HepG2 (cell line): Measurements from ENCODE around the gene EPB41L5. TPM values are rescaled to one million over a fixed set of nuclear protein-coding genes. Genes with fewer than 3 reads are reported as not detected.

Experiments
- ATAC-seq: fragments of 200-7000 bp; cut with Tn5 transposase; 3 replicates; pipeline ENCODE4 v1.9.1; 2020; ENCODE audit warnings: mild to moderate bottlenecking, moderate library complexity
- BruUV-seq: library from RNA; stranded (reverse); fragments of 400-500 nt; replicated peaks from 2 replicates; lab custom pipeline; 2021; lab: Mats Ljungman, UMichigan
- CTCF ChIA-PET: fragments of 300-600 bp; formaldehyde crosslinking; extraction: SDS; loops from one replicate; lab custom pipeline; 2021; ENCODE audit warnings: low total read pairs, inconsistent platforms, low intra/inter-chr PET ratio; lab: Yijun Ruan, JAX
- POLR2A ChIA-PET: fragments of 350-600 bp; sonication (Branson Sonifier 250); formaldehyde crosslinking; loops from one replicate; lab custom pipeline; 2020; ENCODE audit warnings: antibody characterized with exemption, inconsistent platforms; lab: Yijun Ruan, JAX
- DNase-seq: peaks from one replicate; pipeline ENCODE4 v3.0.0-alpha.2; 2015; ENCODE audit warnings: low spot score
- FAIRE-seq: peaks from 3 replicates; lab custom pipeline; 2011; peaks lifted over from hg19 to GRCh38; lab: Jason Lieb, UNC
- H2AFZ ChIP-seq: one replicate; pipeline ENCODE4 v1.6.1; 2011; ENCODE audit warnings: low read length, inconsistent platforms
- H3K27ac ChIP-seq: fragments of 300-600 bp; 3 replicates; pipeline ENCODE4 v1.8.0; 2011; ENCODE audit warnings: mixed run types, mild to moderate bottlenecking, mixed read lengths, low read length, inconsistent platforms; ENCODE audit not compliant: insufficient read depth; ENCODE audit errors: extremely low read length
- H3K27me3 ChIP-seq, 2 experiments: fragments of 200-600 bp in 1 of 2; 2 replicates in 1 of 2; 3 replicates in 1 of 2; pipeline versions ENCODE4 v1.6.0 to v1.8.0; 2011; ENCODE audit warnings: low read length in 2 of 2, mild to moderate bottlenecking in 2 of 2, moderate library complexity in 2 of 2, inconsistent platforms in 1 of 2; ENCODE audit not compliant: insufficient read depth in 2 of 2, control insufficient read depth in 1 of 2
- H3K36me3 ChIP-seq, 2 experiments: fragments of 200-600 bp in 1 of 2; replicated peaks in 1 of 2; 2 replicates in 1 of 2; 3 replicates in 1 of 2; pipeline versions ENCODE4 v1.5.1 to v1.8.0; 2011; ENCODE audit warnings: low read length in 2 of 2, inconsistent platforms in 1 of 2; ENCODE audit not compliant: insufficient read depth in 2 of 2, control insufficient read depth in 1 of 2
- H3K4me1 ChIP-seq: 2 replicates; pipeline ENCODE4 v1.5.1; 2012; ENCODE audit warnings: low read length, inconsistent platforms; ENCODE audit not compliant: insufficient read depth
- H3K4me2 ChIP-seq: 2 replicates; pipeline ENCODE4 v1.6.0; 2011; ENCODE audit warnings: low read depth, low read length, inconsistent platforms
- H3K4me3 ChIP-seq, 3 experiments: fragments of 200-600 bp in 1 of 3; sonication (generic), shearing (Covaris generic) in 1 of 3; replicated peaks in 1 of 3; 2 replicates each; pipeline ENCODE4 v1.5.1; 2011 to 2016; ENCODE audit warnings: low read length in 3 of 3, inconsistent platforms in 2 of 3, low read depth in 2 of 3, mild to moderate bottlenecking in 2 of 3, control low read depth in 1 of 3, mixed read lengths in 1 of 3; ENCODE audit not compliant: insufficient read depth in 1 of 3
- H3K79me2 ChIP-seq: one replicate; pipeline ENCODE4 v1.6.1; 2011; ENCODE audit warnings: low read length, inconsistent platforms; ENCODE audit not compliant: insufficient read depth
- H3K9ac ChIP-seq: 2 replicates; pipeline ENCODE4 v1.6.0; 2011; ENCODE audit warnings: mild to moderate bottlenecking, low read depth, low read length, inconsistent platforms; ENCODE audit not compliant: insufficient read depth
- H3K9me3 ChIP-seq: 2 replicates; pipeline ENCODE4 v1.5.1; 2012; ENCODE audit warnings: mild to moderate bottlenecking, low read length
- H4K20me1 ChIP-seq: 2 replicates; pipeline ENCODE4 v1.6.0; 2011; ENCODE audit warnings: inconsistent platforms, mild to moderate bottlenecking, low read length, moderate library complexity; ENCODE audit not compliant: insufficient read depth
- GLI4 ChIP-seq: sonication (generic); formaldehyde crosslinking; IDR thresholded peaks from 2 replicates; pipeline ENCODE4 v1.5.1; 2020; ENCODE audit warnings: missing genetic modification reagents, mild to moderate bottlenecking, moderate library complexity, borderline replicate concordance
- JUN ChIP-seq: sonication (generic); formaldehyde crosslinking; IDR thresholded peaks from 2 replicates; pipeline ENCODE4 v1.4.0; 2020; ENCODE audit warnings: mild to moderate bottlenecking, missing genetic modification reagents
- MATR3 ChIP-seq: sonication (generic); formaldehyde crosslinking; IDR thresholded peaks from 2 replicates; pipeline ENCODE4 v1.4.0; 2020; ENCODE audit warnings: missing genetic modification reagents
- NR2F2 ChIP-seq: IDR thresholded peaks from 2 replicates; pipeline ENCODE4 v1.6.1; 2012; ENCODE audit warnings: low read depth, inconsistent platforms, borderline replicate concordance
- SNRNP70 ChIP-seq: fragments of 200-400 bp; formaldehyde crosslinking; IDR thresholded peaks from 2 replicates; pipeline ENCODE4 v1.6.1; 2017; ENCODE audit warnings: mild to moderate bottlenecking, low read depth, low read length, moderate library complexity
- SYNCRIP ChIP-seq: fragments of 200-400 bp; formaldehyde crosslinking; IDR thresholded peaks from 2 replicates; pipeline ENCODE4 v1.6.1; 2018; ENCODE audit warnings: mild to moderate bottlenecking, low read depth, low read length; ENCODE audit not compliant: insufficient read depth
- ZBTB1 ChIP-seq: sonication (generic); formaldehyde crosslinking; IDR thresholded peaks from 2 replicates; pipeline ENCODE4 v1.4.0; 2020; ENCODE audit warnings: missing genetic modification reagents, borderline replicate concordance
- ZBTB21 ChIP-seq: sonication (generic); formaldehyde crosslinking; IDR thresholded peaks from 2 replicates; pipeline ENCODE4 v1.4.0; 2020; ENCODE audit warnings: missing genetic modification reagents
- ZNF121 ChIP-seq: sonication (generic); formaldehyde crosslinking; IDR thresholded peaks from 2 replicates; pipeline ENCODE4 v1.5.0; 2020; ENCODE audit warnings: mild to moderate bottlenecking, missing genetic modification reagents
- ZNF136 ChIP-seq: sonication (generic); formaldehyde crosslinking; IDR thresholded peaks from 2 replicates; pipeline ENCODE4 v1.8.1; 2022; ENCODE audit warnings: low read depth, mild to moderate bottlenecking, moderate library complexity, missing genetic modification reagents
- ZNF567 ChIP-seq: sonication (generic); formaldehyde crosslinking; IDR thresholded peaks from 2 replicates; pipeline ENCODE4 v1.8.1; 2023; ENCODE audit warnings: mild to moderate bottlenecking, missing genetic modification reagents, borderline replicate concordance
- ZNF770 ChIP-seq: sonication (generic); formaldehyde crosslinking; IDR thresholded peaks from 2 replicates; pipeline ENCODE4 v1.5.0; 2020; ENCODE audit warnings: mild to moderate bottlenecking, missing genetic modification reagents
- WGBS: methylation state at CpG from one replicate; pipeline ENCODE4 v1.1.6; 2017; ENCODE audit warnings: low lambda C conversion rate; 5-methylcytosine and 5-hydroxymethylcytosine counted together
- in situ Hi-C: cut with HindIII; loops from 2 replicates; pipeline ENCODE4 v1.10.0; 2017; ENCODE audit warnings: low pct_unique_long_range_greater_than_20kb; ENCODE audit not compliant: extremely low pct_ligation_motif_present
- intact Hi-C: fragments of 100-400 bp; cut with micrococcal nuclease; formaldehyde crosslinking; loops from one replicate; pipeline ENCODE4 v1.10.0; 2022; ENCODE audit not compliant: unreplicated experiment
- polyA plus RNA-seq, 8 experiments: library from polyadenylated mRNA; depleted of rRNA in 3 of 8; stranded (reverse) in 7 of 8; unstranded in 1 of 8; fragments of >200 nt; fragmentation: Illumina TruSeq in 4 of 8; extraction: Trizol in 4 of 8; gene quantifications; 2 replicates each; pipeline versions ENCODE4 v1.2.1 to v1.2.3, GENCODE V29; 2011 to 2016; ENCODE audit warnings: low read depth in 4 of 8, missing spikeins in 1 of 8, mixed read lengths in 1 of 8; ENCODE audit not compliant: insufficient read depth in 1 of 8
- total RNA-seq, 5 experiments: library from RNA; depleted of rRNA; stranded (reverse); fragments of >200 nt; fragmentation: Illumina TruSeq; extraction: Trizol; gene quantifications; 2 replicates each; pipeline ENCODE4 v1.2.3, GENCODE V29; 2016; ENCODE audit warnings: low read depth in 1 of 5
- TF ChIP-seq, protein P1 (sequence below): sonication (generic); formaldehyde crosslinking; IDR thresholded peaks from 2 replicates; pipeline ENCODE4 v1.4.0; 2020; ENCODE audit warnings: missing genetic modification reagents; ENCODE audit errors: not compliant biosample characterization
- TF ChIP-seq, protein P2 (sequence below): sonication (generic); formaldehyde crosslinking; IDR thresholded peaks from 2 replicates; pipeline ENCODE4 v1.4.0; 2020; ENCODE audit warnings: missing genetic modification reagents, mild to moderate bottlenecking, borderline replicate concordance

The EPB41L5 gene
- total and polyA plus RNA-seq, 2 of the 13 experiments (the other 11 are each of a cell fraction or from before 2014, with no cell fraction given) = 40.5 to 47.5 TPM

DNA sequence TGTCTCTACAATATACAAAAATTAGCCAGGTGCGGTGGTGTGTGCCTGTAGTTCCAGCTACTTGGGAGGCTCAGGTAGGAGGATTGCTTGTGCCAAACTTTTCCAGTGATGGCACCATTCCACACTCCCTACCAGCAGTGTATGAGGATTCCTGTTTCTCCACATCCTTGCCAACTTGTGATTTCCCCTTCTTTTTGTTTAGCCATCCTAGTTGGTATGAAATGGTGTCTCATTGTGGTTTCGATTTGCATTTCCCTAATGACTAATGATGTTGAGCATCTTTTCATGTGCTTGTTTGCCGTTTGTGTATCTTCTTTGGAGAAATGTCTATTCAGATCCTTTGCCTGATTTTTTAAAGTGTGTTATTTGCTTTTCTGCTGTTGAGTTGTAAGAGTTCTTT is 41.0 kb downstream of the EPB41L5 start:
- BruUV-seq = no TSS peak
- H3K36me3 ChIP-seq = peaks cover 0 to 16% of the 10 kb centered on the region in 2 experiments; a peak in 3 of 5 replicates
- FAIRE-seq = no peak
- H3K4me2 ChIP-seq = no peak overlapping the region
- H3K27ac ChIP-seq = no peak overlapping the region
- TF ChIP-seq NR2F2 = no peak
- no peak for ATAC-seq
- ChIA-PET POLR2A (no interaction called here), CTCF (no interaction called here)
- H3K27me3 ChIP-seq = no peaks in the 10 kb centered on the region
- no peak overlapping the region for H3K4me3 ChIP-seq
- in situ Hi-C loops (no loop called here), intact Hi-C loops (no loop called here)
- no peaks in the 10 kb centered on the region for H3K9me3 ChIP-seq
- no peak overlapping the region for H3K9ac ChIP-seq
- H4K20me1 ChIP-seq = no peaks in the 10 kb centered on the region
- DNase-seq = no peak
- peaks cover 55% of the 10 kb centered on the region for H3K79me2 ChIP-seq
- H2AFZ ChIP-seq = no peak overlapping the region
- 98% methylated on average over 3 of the region's 3 CpGs for WGBS
- H3K4me1 ChIP-seq = 0 out of 2 replicates have a peak, but pooled peaks cover 7% of the 10 kb centered on the region

- Histone ChIP-seq H3K4me3 (no peak overlapping the region), H3K27me3 (no peaks in the 10 kb centered on the region), H2AFZ (no peak overlapping the region), H3K36me3 (peaks cover 0 to 10% of the 10 kb centered on the region in 2 experiments; a peak in 2 of 5 replicates), H3K27ac (no peak overlapping the region), H3K4me2 (no peak overlapping the region), H4K20me1 (no peaks in the 10 kb centered on the region), H3K4me1 (peaks cover 23% of the 10 kb centered on the region), H3K9me3 (no peaks in the 10 kb centered on the region), H3K9ac (no peak overlapping the region), H3K79me2 (peaks cover 32% of the 10 kb centered on the region)
- ChIA-PET POLR2A (no interaction called here), CTCF (no interaction called here)
- intact Hi-C loops (no loop called here), in situ Hi-C loops (no loop called here)
- WGBS = 96% methylated on average over 8 of the region's 8 CpGs
- no peak for DNase-seq
- BruUV-seq = no TSS peak
- no peak for FAIRE-seq
- ATAC-seq = no peak
- TF ChIP-seq SNRNP70 (no peak), ZNF770 (peak; percentile 75), GLI4 (no peak), ZBTB1 (CRISPR knock-in tag) (no peak), ZNF567 (no peak), ZNF121 (peak; percentile 57; the same call in 1 of the 2 replicates), ZBTB21 (CRISPR knock-in tag) (no peak), JUN (CRISPR knock-in tag) (no peak), SYNCRIP (no peak), MATR3 (CRISPR knock-in tag) (no peak), ZNF136 (CRISPR knock-in tag) (no peak)
- TF ChIP-seq, protein P1, sequence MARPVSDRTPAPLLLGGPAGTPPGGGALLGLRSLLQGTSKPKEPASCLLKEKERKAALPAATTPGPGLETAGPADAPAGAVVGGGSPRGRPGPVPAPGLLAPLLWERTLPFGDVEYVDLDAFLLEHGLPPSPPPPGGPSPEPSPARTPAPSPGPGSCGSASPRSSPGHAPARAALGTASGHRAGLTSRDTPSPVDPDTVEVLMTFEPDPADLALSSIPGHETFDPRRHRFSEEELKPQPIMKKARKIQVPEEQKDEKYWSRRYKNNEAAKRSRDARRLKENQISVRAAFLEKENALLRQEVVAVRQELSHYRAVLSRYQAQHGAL (CRISPR knock-in tag) = no peak
- TF ChIP-seq, protein P2, sequence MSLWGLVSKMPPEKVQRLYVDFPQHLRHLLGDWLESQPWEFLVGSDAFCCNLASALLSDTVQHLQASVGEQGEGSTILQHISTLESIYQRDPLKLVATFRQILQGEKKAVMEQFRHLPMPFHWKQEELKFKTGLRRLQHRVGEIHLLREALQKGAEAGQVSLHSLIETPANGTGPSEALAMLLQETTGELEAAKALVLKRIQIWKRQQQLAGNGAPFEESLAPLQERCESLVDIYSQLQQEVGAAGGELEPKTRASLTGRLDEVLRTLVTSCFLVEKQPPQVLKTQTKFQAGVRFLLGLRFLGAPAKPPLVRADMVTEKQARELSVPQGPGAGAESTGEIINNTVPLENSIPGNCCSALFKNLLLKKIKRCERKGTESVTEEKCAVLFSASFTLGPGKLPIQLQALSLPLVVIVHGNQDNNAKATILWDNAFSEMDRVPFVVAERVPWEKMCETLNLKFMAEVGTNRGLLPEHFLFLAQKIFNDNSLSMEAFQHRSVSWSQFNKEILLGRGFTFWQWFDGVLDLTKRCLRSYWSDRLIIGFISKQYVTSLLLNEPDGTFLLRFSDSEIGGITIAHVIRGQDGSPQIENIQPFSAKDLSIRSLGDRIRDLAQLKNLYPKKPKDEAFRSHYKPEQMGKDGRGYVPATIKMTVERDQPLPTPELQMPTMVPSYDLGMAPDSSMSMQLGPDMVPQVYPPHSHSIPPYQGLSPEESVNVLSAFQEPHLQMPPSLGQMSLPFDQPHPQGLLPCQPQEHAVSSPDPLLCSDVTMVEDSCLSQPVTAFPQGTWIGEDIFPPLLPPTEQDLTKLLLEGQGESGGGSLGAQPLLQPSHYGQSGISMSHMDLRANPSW (CRISPR knock-in tag) = no peak
These were observed 46.6 kb downstream of the EPB41L5 start for GRCh38 chr2:120059483-120059882.
